Trophoblast cell (in vitro differentiated cells and primary cell): Measurements from ENCODE around the gene HMGCLL1.

Source experiments
- DNase-seq, 2 donors: peaks; one replicate each; pipeline ENCODE4 v3.0.0-alpha.2; 2016
- H2AFZ ChIP-seq: 2 replicates; pipeline ENCODE4 v1.6.1; 2013; ENCODE audit warnings: low read length, moderate library complexity, mild to moderate bottlenecking; ENCODE audit not compliant: insufficient read depth, poor library complexity
- H2AK5ac ChIP-seq: 2 replicates; pipeline ENCODE4 v1.6.1; 2013; ENCODE audit warnings: mild to moderate bottlenecking, low read length
- H2BK120ac ChIP-seq: 2 replicates; pipeline ENCODE4 v1.6.1; 2013; ENCODE audit warnings: low read length, mild to moderate bottlenecking, moderate library complexity; ENCODE audit not compliant: insufficient read depth, poor library complexity
- H2BK12ac ChIP-seq: 2 replicates; pipeline ENCODE4 v1.6.1; 2013; ENCODE audit warnings: mild to moderate bottlenecking, low read length, moderate library complexity
- H2BK5ac ChIP-seq: 2 replicates; pipeline ENCODE4 v1.6.1; 2013; ENCODE audit warnings: low read length, low read depth, moderate library complexity, mild to moderate bottlenecking; ENCODE audit not compliant: poor library complexity
- H3K14ac ChIP-seq: 2 replicates; pipeline ENCODE4 v1.6.1; 2013; ENCODE audit warnings: mild to moderate bottlenecking, low read length
- H3K18ac ChIP-seq: 2 replicates; pipeline ENCODE4 v1.6.1; 2013; ENCODE audit warnings: mild to moderate bottlenecking, low read length
- H3K23ac ChIP-seq: 2 replicates; pipeline ENCODE4 v1.6.1; 2013; ENCODE audit warnings: low read length
- H3K27ac ChIP-seq: 2 replicates; pipeline ENCODE4 v1.5.1; 2013; ENCODE audit warnings: low read depth, mild to moderate bottlenecking, inconsistent platforms, low read length, moderate library complexity
- H3K27me3 ChIP-seq: 2 replicates; pipeline ENCODE4 v1.6.1; 2013; ENCODE audit warnings: inconsistent platforms, mild to moderate bottlenecking, low read length, moderate library complexity; ENCODE audit not compliant: insufficient read depth
- H3K36me3 ChIP-seq, 2 experiments: 1 replicate in 1 of 2; 2 replicates in 1 of 2; pipeline ENCODE4 v1.6.1; 2013; ENCODE audit warnings: low read length in 2 of 2, mild to moderate bottlenecking in 2 of 2, moderate library complexity in 1 of 2; ENCODE audit not compliant: insufficient read depth in 2 of 2, control insufficient read depth in 1 of 2
- H3K4ac ChIP-seq: 2 replicates; pipeline ENCODE4 v1.6.1; 2013; ENCODE audit warnings: low read depth, mild to moderate bottlenecking, low read length, moderate library complexity
- H3K4me1 ChIP-seq, 2 experiments: 1 replicate in 1 of 2; 2 replicates in 1 of 2; pipeline ENCODE4 v1.6.1; 2013; ENCODE audit warnings: low read length in 2 of 2, mild to moderate bottlenecking in 2 of 2, moderate library complexity in 1 of 2; ENCODE audit not compliant: insufficient read depth in 2 of 2, control insufficient read depth in 1 of 2
- H3K4me2 ChIP-seq: 2 replicates; pipeline ENCODE4 v1.6.1; 2013; ENCODE audit warnings: inconsistent platforms, mild to moderate bottlenecking, low read length, moderate library complexity
- H3K4me3 ChIP-seq: 2 replicates; pipeline ENCODE4 v1.5.1; 2013; ENCODE audit warnings: mild to moderate bottlenecking, low read depth, low read length, inconsistent platforms
- H3K79me1 ChIP-seq: one replicate; pipeline ENCODE4 v1.6.1; 2013; ENCODE audit warnings: low read length
- H3K79me2 ChIP-seq: 2 replicates; pipeline ENCODE4 v1.6.1; 2013; ENCODE audit warnings: low read length, mild to moderate bottlenecking; ENCODE audit not compliant: control insufficient read depth, insufficient read depth, poor library complexity
- H3K9ac ChIP-seq: 2 replicates; pipeline ENCODE4 v1.6.1; 2013; ENCODE audit warnings: mild to moderate bottlenecking, low read length
- H3K9me3 ChIP-seq: 2 replicates; pipeline ENCODE4 v1.6.1; 2013; ENCODE audit warnings: low read depth, mild to moderate bottlenecking, control low read depth, inconsistent platforms, low read length; ENCODE audit not compliant: insufficient read depth
- H4K12ac ChIP-seq: 2 replicates; pipeline ENCODE4 v1.6.1; 2013; ENCODE audit warnings: low read depth, mild to moderate bottlenecking, low read length, moderate library complexity
- H4K8ac ChIP-seq: 2 replicates; pipeline ENCODE4 v1.6.1; 2013; ENCODE audit warnings: low read depth, mild to moderate bottlenecking, low read length, moderate library complexity
- H4K91ac ChIP-seq: one replicate; pipeline ENCODE4 v1.6.1; 2013; ENCODE audit warnings: low read depth, mild to moderate bottlenecking, low read length, moderate library complexity
- whole genome bisulfite sequencing: extraction: QIAGEN DNeasy Blood & Tissue Kit; methylation state at CpG from one replicate; pipeline ENCODE4 v1.1.7; 2013; ENCODE audit warnings: missing lambda C conversion rate; ENCODE audit not compliant: insufficient read length, insufficient coverage; ENCODE audit errors: extremely low coverage; 5-methylcytosine and 5-hydroxymethylcytosine counted together

The HMGCLL1 gene

GRCh38 chr6:55557146-55557545 lies 21.8 kb downstream of the HMGCLL1 start:
- Histone ChIP-seq H2BK5ac (no peak overlapping the region), H3K4me3 (no peak overlapping the region), H3K4me1 (no peaks in the 10 kb centered on the region), H2AK5ac (no peak overlapping the region), H3K9ac (no peak overlapping the region), H3K79me1 (no peaks in the 10 kb centered on the region), H3K4ac (no peak overlapping the region), H4K8ac (no peak overlapping the region), H3K4me2 (no peak overlapping the region), H3K27ac (no peak overlapping the region), H2BK120ac (no peak overlapping the region), H2AFZ (no peak overlapping the region), H3K27me3 (no peaks in the 10 kb centered on the region), H2BK12ac (no peak overlapping the region), H4K91ac (no peak overlapping the region), H3K79me2 (no peaks in the 10 kb centered on the region), H3K14ac (no peak overlapping the region), H3K23ac (no peak overlapping the region), H3K9me3 (no peaks in the 10 kb centered on the region), H4K12ac (peak overlapping the region; percentile 30), H3K18ac (no peak overlapping the region), H3K36me3 (no peaks in the 10 kb centered on the region)
- DNase-seq: no peak
- no CpG with 5 or more reads among the region's 7 CpGs for WGBS

GRCh38 chr6:55545791-55546190 lies 33.2 kb downstream of the HMGCLL1 start:
- no peaks in the 10 kb centered on the region for H3K27me3 ChIP-seq
- H3K4me1 ChIP-seq: no peaks in the 10 kb centered on the region
- H3K27ac ChIP-seq: no peak overlapping the region
- no peak overlapping the region for H2AFZ ChIP-seq
- H2AK5ac ChIP-seq: no peak overlapping the region
- H3K4ac ChIP-seq: no peak overlapping the region
- no peak overlapping the region for H4K8ac ChIP-seq
- H3K23ac ChIP-seq: no peak overlapping the region
- H3K4me2 ChIP-seq: no peak overlapping the region
- no peak overlapping the region for H3K14ac ChIP-seq
- DNase-seq: peak in 1 of 2 donors; percentile 38
- H4K12ac ChIP-seq: no peak overlapping the region
- no peak overlapping the region for H3K4me3 ChIP-seq
- no peaks in the 10 kb centered on the region for H3K36me3 ChIP-seq
- no peak overlapping the region for H4K91ac ChIP-seq
- H3K79me2 ChIP-seq: no peaks in the 10 kb centered on the region
- H3K18ac ChIP-seq: no peak overlapping the region
- H3K9ac ChIP-seq: no peak overlapping the region
- no peak overlapping the region for H2BK5ac ChIP-seq
- no peaks in the 10 kb centered on the region for H3K79me1 ChIP-seq
- H2BK12ac ChIP-seq: no peak overlapping the region
- no peak overlapping the region for H2BK120ac ChIP-seq
- H3K9me3 ChIP-seq: no peaks in the 10 kb centered on the region

GRCh38 chr6:55543633-55544309 lies 35.2 kb downstream of the HMGCLL1 start:
- Histone ChIP-seq H3K9ac (no peak overlapping the region), H3K79me2 (no peaks in the 10 kb centered on the region), H3K79me1 (no peaks in the 10 kb centered on the region), H3K14ac (no peak overlapping the region), H4K12ac (no peak overlapping the region), H2BK5ac (no peak overlapping the region), H3K9me3 (no peaks in the 10 kb centered on the region), H3K27me3 (no peaks in the 10 kb centered on the region), H2AFZ (no peak overlapping the region), H2BK12ac (no peak overlapping the region), H3K4me1 (no peaks in the 10 kb centered on the region), H2AK5ac (no peak overlapping the region), H3K4me2 (no peak overlapping the region), H3K36me3 (no peaks in the 10 kb centered on the region), H3K27ac (no peak overlapping the region), H2BK120ac (no peak overlapping the region), H3K4ac (no peak overlapping the region), H3K4me3 (no peak overlapping the region), H3K18ac (no peak overlapping the region), H3K23ac (no peak overlapping the region), H4K8ac (no peak overlapping the region), H4K91ac (no peak overlapping the region)
- no CpG with 5 or more reads among the region's 4 CpGs for WGBS
- DNase-seq: peak in 1 of 2 donors; percentile 18

GRCh38 chr6:55541024-55541423 lies 38.0 kb downstream of the HMGCLL1 start:
- Histone ChIP-seq H3K79me1 (no peaks in the 10 kb centered on the region), H4K91ac (no peak overlapping the region), H2BK120ac (no peak overlapping the region), H3K23ac (no peak overlapping the region), H3K36me3 (no peaks in the 10 kb centered on the region), H2BK12ac (no peak overlapping the region), H3K4me2 (no peak overlapping the region), H3K9me3 (no peaks in the 10 kb centered on the region), H3K4me1 (no peaks in the 10 kb centered on the region), H2BK5ac (no peak overlapping the region), H3K4me3 (no peak overlapping the region), H2AK5ac (no peak overlapping the region), H3K27me3 (no peaks in the 10 kb centered on the region), H2AFZ (no peak overlapping the region), H3K14ac (no peak overlapping the region), H4K8ac (no peak overlapping the region), H3K27ac (no peak overlapping the region), H4K12ac (no peak overlapping the region), H3K18ac (no peak overlapping the region), H3K9ac (no peak overlapping the region), H3K4ac (no peak overlapping the region), H3K79me2 (no peaks in the 10 kb centered on the region)
- WGBS: no CpG with 5 or more reads among the region's 1 CpG
- no peak for DNase-seq
